ENCODE results near the gene IKBIP. TPM values are rescaled to one million over a fixed set of nuclear protein-coding genes. Genes with fewer than 3 reads are reported as not detected.
"Not testable (repeated sequence)": the region's sequence is repeated elsewhere in the genome, so short reads cannot be mapped to it uniquely, and the experiment has no call there.

The IKBIP gene
- polyA plus RNA-seq, 4 donors: 0.67 to 9.4 (median 4.6) TPM

GRCh38 chr12:98646294-98647090 lies 1.9 kb upstream of the IKBIP start:
- peaks cover under 1 to 5% (median 4%) of the 10 kb centered on the region in 3 donors for H3K36me3 ChIP-seq (ENCODE audit: control insufficient read depth in 3 of 3, insufficient read depth in 2 of 3, low read depth in 1 of 3, low read length in 3 of 3)
- H3K9me3 ChIP-seq (ENCODE audit: control insufficient read depth in 2 of 2, insufficient read depth in 1 of 2, low read depth in 1 of 2, low read length in 1 of 2): no peaks in the 10 kb centered on the region
- H3K27me3 ChIP-seq (ENCODE audit: control insufficient read depth in 3 of 3, insufficient read depth in 3 of 3, low read length in 3 of 3): no peaks in the 10 kb centered on the region
- no peak for FAIRE-seq
- peak; percentile 14 to 31 for DNase-seq
- 5 to 8% (median 7%) methylated on average over 8 of the region's 8 CpGs for WGBS, 3 donors
- peaks cover 0 to 6% (median 2%) of the 10 kb centered on the region in 3 donors for H3K4me1 ChIP-seq (ENCODE audit: control insufficient read depth in 3 of 3, insufficient read depth in 2 of 3, low read depth in 1 of 3, low read length in 2 of 3)
- no peak overlapping the region for H3K27ac ChIP-seq (ENCODE audit: low read depth in 1 of 3, low read length in 2 of 3)
- H3K4me3 ChIP-seq (ENCODE audit: low read depth in 1 of 3, low read length in 3 of 3): peak overlapping the region in 2 of 3 donors; percentile 50 to 93

- Histone ChIP-seq H3K4me3 (ENCODE audit: low read depth in 1 of 3, low read length in 3 of 3) (peak overlapping the region; percentile 74 to 100 (median 93)), H3K36me3 (ENCODE audit: control insufficient read depth in 3 of 3, insufficient read depth in 2 of 3, low read depth in 1 of 3, low read length in 3 of 3) (peaks cover 0 to 5% (median 4%) of the 10 kb centered on the region in 3 donors), H3K27me3 (ENCODE audit: control insufficient read depth in 3 of 3, insufficient read depth in 3 of 3, low read length in 3 of 3) (no peaks in the 10 kb centered on the region), H3K27ac (ENCODE audit: low read depth in 1 of 3, low read length in 2 of 3) (peak overlapping the region; percentile 92 to 98 (median 96)), H3K4me1 (ENCODE audit: control insufficient read depth in 3 of 3, insufficient read depth in 2 of 3, low read depth in 1 of 3, low read length in 2 of 3) (peaks cover 0 to 6% (median 2%) of the 10 kb centered on the region in 3 donors), H3K9me3 (ENCODE audit: control insufficient read depth in 2 of 2, insufficient read depth in 1 of 2, low read depth in 1 of 2, low read length in 1 of 2) (no peaks in the 10 kb centered on the region)
- DNase-seq (peak; percentile 50 to 64), FAIRE-seq (no peak)
- 0% methylated on average over 16 to 24 of the region's 24 CpGs for WGBS, 3 donors
Observed at GRCh38 chr12:98645572-98646067, 1.0 kb upstream of the IKBIP start.

GRCh38 chr12:98644433-98644711 lies 216 bp downstream of the IKBIP start:
- H3K4me1 ChIP-seq (ENCODE audit: control insufficient read depth in 3 of 3, insufficient read depth in 2 of 3, low read depth in 1 of 3, low read length in 2 of 3): peaks cover 0 to 6% (median 2%) of the 10 kb centered on the region in 3 donors
- no peaks in the 10 kb centered on the region for H3K9me3 ChIP-seq (ENCODE audit: control insufficient read depth in 2 of 2, insufficient read depth in 1 of 2, low read depth in 1 of 2, low read length in 1 of 2)
- H3K27ac ChIP-seq (ENCODE audit: low read depth in 1 of 3, low read length in 2 of 3): peak overlapping the region; percentile 56 to 96 (median 84)
- no peaks in the 10 kb centered on the region for H3K27me3 ChIP-seq (ENCODE audit: control insufficient read depth in 3 of 3, insufficient read depth in 3 of 3, low read length in 3 of 3)
- FAIRE-seq (no peak), DNase-seq (no peak)
- 0 to 1% (median 0%) methylated on average over 16 to 20 of the region's 20 CpGs for WGBS, 3 donors
- H3K4me3 ChIP-seq (ENCODE audit: low read depth in 1 of 3, low read length in 3 of 3): peak overlapping the region; percentile 60 to 100 (median 74)
- peaks cover 0 to 1% (median 0%) of the 10 kb centered on the region in 3 donors for H3K36me3 ChIP-seq (ENCODE audit: control insufficient read depth in 3 of 3, insufficient read depth in 2 of 3, low read depth in 1 of 3, low read length in 3 of 3)

GRCh38 chr12:98642801-98643200 lies 1.8 kb downstream of the IKBIP start:
- not testable (repeated sequence) for H3K9me3 ChIP-seq (ENCODE audit: control insufficient read depth in 2 of 2, insufficient read depth in 1 of 2, low read depth in 1 of 2, low read length in 1 of 2); FAIRE-seq; H3K36me3 ChIP-seq (ENCODE audit: control insufficient read depth in 3 of 3, insufficient read depth in 2 of 3, low read depth in 1 of 3, low read length in 3 of 3); H3K27ac ChIP-seq (ENCODE audit: low read depth in 1 of 3, low read length in 2 of 3); H3K4me3 ChIP-seq (ENCODE audit: low read depth in 1 of 3, low read length in 3 of 3); DNase-seq; H3K4me1 ChIP-seq (ENCODE audit: control insufficient read depth in 3 of 3, insufficient read depth in 2 of 3, low read depth in 1 of 3, low read length in 2 of 3); H3K27me3 ChIP-seq (ENCODE audit: control insufficient read depth in 3 of 3, insufficient read depth in 3 of 3, low read length in 3 of 3)
- WGBS, 3 donors: 91 to 96% (median 94%) methylated on average over 5 of the region's 5 CpGs

GRCh38 chr12:98639491-98639890 lies 5.1 kb downstream of the IKBIP start:
- Histone ChIP-seq H3K27me3 (ENCODE audit: control insufficient read depth in 3 of 3, insufficient read depth in 3 of 3, low read length in 3 of 3) (no peaks in the 10 kb centered on the region), H3K4me3 (ENCODE audit: low read depth in 1 of 3, low read length in 3 of 3) (no peak overlapping the region), H3K4me1 (ENCODE audit: control insufficient read depth in 3 of 3, insufficient read depth in 2 of 3, low read depth in 1 of 3, low read length in 2 of 3) (no peaks in the 10 kb centered on the region), H3K36me3 (ENCODE audit: control insufficient read depth in 3 of 3, insufficient read depth in 2 of 3, low read depth in 1 of 3, low read length in 3 of 3) (no peaks in the 10 kb centered on the region), H3K9me3 (ENCODE audit: control insufficient read depth in 2 of 2, insufficient read depth in 1 of 2, low read depth in 1 of 2, low read length in 1 of 2) (no peaks in the 10 kb centered on the region), H3K27ac (ENCODE audit: low read depth in 1 of 3, low read length in 2 of 3) (no peak overlapping the region)
- no peak for FAIRE-seq
- no peak for DNase-seq
- WGBS, 3 donors: 78 to 93% (median 88%) methylated on average over 3 of the region's 3 CpGs

- Histone ChIP-seq H3K4me1 (ENCODE audit: control insufficient read depth in 3 of 3, insufficient read depth in 2 of 3, low read depth in 1 of 3, low read length in 2 of 3) (no peaks in the 10 kb centered on the region), H3K27ac (ENCODE audit: low read depth in 1 of 3, low read length in 2 of 3) (no peak overlapping the region), H3K4me3 (ENCODE audit: low read depth in 1 of 3, low read length in 3 of 3) (no peak overlapping the region), H3K27me3 (ENCODE audit: control insufficient read depth in 3 of 3, insufficient read depth in 3 of 3, low read length in 3 of 3) (no peaks in the 10 kb centered on the region), H3K36me3 (ENCODE audit: control insufficient read depth in 3 of 3, insufficient read depth in 2 of 3, low read depth in 1 of 3, low read length in 3 of 3) (no peaks in the 10 kb centered on the region), H3K9me3 (ENCODE audit: control insufficient read depth in 2 of 2, insufficient read depth in 1 of 2, low read depth in 1 of 2, low read length in 1 of 2) (no peaks in the 10 kb centered on the region)
- FAIRE-seq (no peak), DNase-seq (no peak)
- 89 to 93% (median 92%) methylated on average over 2 of the region's 2 CpGs for WGBS, 3 donors
Observed at GRCh38 chr12:98638009-98638408, 6.6 kb downstream of the IKBIP start.

- Histone ChIP-seq H3K27me3 (ENCODE audit: control insufficient read depth in 3 of 3, insufficient read depth in 3 of 3, low read length in 3 of 3) (no peaks in the 10 kb centered on the region), H3K4me1 (ENCODE audit: control insufficient read depth in 3 of 3, insufficient read depth in 2 of 3, low read depth in 1 of 3, low read length in 2 of 3) (no peaks in the 10 kb centered on the region), H3K27ac (ENCODE audit: low read depth in 1 of 3, low read length in 2 of 3) (no peak overlapping the region), H3K9me3 (ENCODE audit: control insufficient read depth in 2 of 2, insufficient read depth in 1 of 2, low read depth in 1 of 2, low read length in 1 of 2) (no peaks in the 10 kb centered on the region), H3K4me3 (ENCODE audit: low read depth in 1 of 3, low read length in 3 of 3) (no peak overlapping the region), H3K36me3 (ENCODE audit: control insufficient read depth in 3 of 3, insufficient read depth in 2 of 3, low read depth in 1 of 3, low read length in 3 of 3) (peaks cover 0 to 2% (median 0%) of the 10 kb centered on the region in 3 donors)
- no peak for FAIRE-seq
- WGBS, 3 donors: 84 to 85% (median 84%) methylated on average over 2 of the region's 2 CpGs
- DNase-seq: no peak
Observed at GRCh38 chr12:98637068-98637467, 7.5 kb downstream of the IKBIP start.

GRCh38 chr12:98635657-98636323 lies 8.8 kb downstream of the IKBIP start:
- no peak overlapping the region for H3K27ac ChIP-seq (ENCODE audit: low read depth in 1 of 3, low read length in 2 of 3)
- H3K4me3 ChIP-seq (ENCODE audit: low read depth in 1 of 3, low read length in 3 of 3): no peak overlapping the region
- H3K9me3 ChIP-seq (ENCODE audit: control insufficient read depth in 2 of 2, insufficient read depth in 1 of 2, low read depth in 1 of 2, low read length in 1 of 2): no peaks in the 10 kb centered on the region
- FAIRE-seq (no peak), DNase-seq (no peak)
- WGBS, 3 donors: 78 to 84% (median 83%) methylated on average over 4 of the region's 4 CpGs
- H3K36me3 ChIP-seq (ENCODE audit: control insufficient read depth in 3 of 3, insufficient read depth in 2 of 3, low read depth in 1 of 3, low read length in 3 of 3): peaks cover 0 to 2% (median 0%) of the 10 kb centered on the region in 3 donors
- no peaks in the 10 kb centered on the region for H3K27me3 ChIP-seq (ENCODE audit: control insufficient read depth in 3 of 3, insufficient read depth in 3 of 3, low read length in 3 of 3)
- no peaks in the 10 kb centered on the region for H3K4me1 ChIP-seq (ENCODE audit: control insufficient read depth in 3 of 3, insufficient read depth in 2 of 3, low read depth in 1 of 3, low read length in 2 of 3)
